HEK293T (cell line): ENCODE measurements around the gene CA10.

Experiments used
- BHLHE40 ChIP-seq: fragments of 450-650 bp; IDR thresholded peaks from 2 replicates; pipeline ENCODE4 v1.6.1; 2016; ENCODE audit warnings: mild to moderate bottlenecking, moderate library complexity, borderline replicate concordance
- FOXA1 ChIP-seq: fragments of 450-650 bp; IDR thresholded peaks from 2 replicates; pipeline ENCODE4 v1.6.1; 2016; ENCODE audit warnings: mild to moderate bottlenecking
- LEF1 ChIP-seq: fragments of 450-650 bp; IDR thresholded peaks from 2 replicates; pipeline ENCODE4 v1.6.1; 2017; ENCODE audit warnings: mild to moderate bottlenecking, borderline replicate concordance
- NFRKB ChIP-seq: fragments of 450-650 bp; IDR thresholded peaks from 2 replicates; pipeline ENCODE4 v1.6.1; 2016; ENCODE audit warnings: mild to moderate bottlenecking, moderate library complexity
- SP1 ChIP-seq: fragments of 450-650 bp; IDR thresholded peaks from 2 replicates; pipeline ENCODE4 v1.6.1; 2017
- TARDBP ChIP-seq: fragments of 450-650 bp; IDR thresholded peaks from 2 replicates; pipeline ENCODE4 v1.6.1; 2016

- TF ChIP-seq TARDBP: no peak
- TF ChIP-seq LEF1: no peak
- no peak for TF ChIP-seq BHLHE40
- TF ChIP-seq NFRKB: no peak
- no peak for TF ChIP-seq FOXA1
- TF ChIP-seq SP1: no peak
Measured at GRCh38 chr17:51817117-51817516, 341.4 kb downstream of the CA10 start.
